Anterior cingulate cortex (tissue), 58 donors: ENCODE results near the gene ELOVL5.

Source experiments
- DNase-seq, 58 donors: peaks; one replicate each; lab custom pipeline; 2025; lab: John Stamatoyannopoulos, UW

ELOVL5 gene

DNA sequence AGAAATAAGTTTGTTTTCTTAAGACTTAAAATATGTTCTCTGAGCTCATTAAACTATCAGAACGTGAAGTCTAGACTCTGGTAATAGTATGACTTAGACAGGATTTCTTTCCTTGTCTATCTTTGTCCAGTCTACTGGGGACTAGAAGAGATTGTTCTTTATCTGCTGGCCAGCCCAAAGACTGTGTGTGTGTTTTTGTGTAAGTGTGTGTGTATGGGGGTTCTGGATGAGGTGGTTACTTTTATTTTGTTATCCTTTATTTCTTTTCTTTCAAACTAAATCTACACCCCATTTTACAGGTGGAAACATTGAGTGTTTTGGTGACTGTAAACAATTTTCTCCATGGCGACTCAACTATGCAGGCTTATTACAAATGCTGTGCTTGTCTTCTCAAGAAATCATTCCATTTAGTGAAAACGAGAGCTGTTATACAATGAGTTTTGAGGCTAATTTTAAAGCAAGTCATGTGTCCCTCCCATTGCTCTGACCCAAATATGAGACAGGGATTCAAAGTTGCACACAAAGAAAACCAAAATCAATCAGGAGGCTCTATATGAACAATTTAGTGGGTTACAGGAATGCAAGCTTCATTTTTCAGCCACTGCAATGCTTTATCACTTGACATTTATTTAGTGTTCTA is 97.6 kb downstream of the ELOVL5 start:
- DNase-seq: no peak

DNA sequence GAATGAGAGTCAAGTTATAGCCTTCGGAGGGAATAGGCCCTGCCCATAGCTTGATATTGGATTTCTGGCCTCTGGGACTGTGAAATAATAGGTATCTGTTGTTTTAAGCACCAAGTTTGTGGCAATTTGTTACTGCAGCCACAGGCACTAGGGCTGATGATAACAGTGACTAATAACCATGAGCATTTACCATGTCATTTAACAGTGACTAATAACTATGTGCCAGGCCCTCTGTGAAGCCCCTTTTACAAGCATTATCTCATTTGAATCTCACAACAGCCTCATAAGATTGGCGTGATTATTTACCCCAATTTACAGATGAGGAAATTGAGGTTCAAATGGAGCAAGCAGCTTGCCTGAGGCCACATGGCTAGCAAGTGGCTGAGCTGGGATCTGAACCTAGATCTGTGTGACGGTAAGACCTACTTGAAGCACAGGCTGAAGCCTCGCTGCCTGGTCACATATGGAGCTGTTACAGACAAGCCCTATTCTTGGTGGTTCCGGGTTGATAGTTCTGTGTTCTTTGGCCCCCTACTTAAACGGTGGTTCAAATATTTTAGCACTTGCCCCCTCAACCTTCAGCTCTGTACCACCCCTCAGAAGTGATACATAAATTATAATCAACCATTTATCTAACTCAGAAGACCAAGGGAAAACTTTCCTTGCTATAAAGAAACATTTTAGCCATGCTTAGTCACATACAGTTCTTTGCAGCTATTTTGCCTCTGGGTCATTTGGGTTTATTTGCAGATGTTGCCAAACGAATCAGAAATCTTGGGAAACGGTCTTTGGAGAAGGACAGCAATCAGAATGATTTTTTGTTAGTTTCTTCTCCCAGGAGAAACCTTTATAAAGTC is 98.3 kb downstream of the ELOVL5 start:
- no peak for DNase-seq

DNA sequence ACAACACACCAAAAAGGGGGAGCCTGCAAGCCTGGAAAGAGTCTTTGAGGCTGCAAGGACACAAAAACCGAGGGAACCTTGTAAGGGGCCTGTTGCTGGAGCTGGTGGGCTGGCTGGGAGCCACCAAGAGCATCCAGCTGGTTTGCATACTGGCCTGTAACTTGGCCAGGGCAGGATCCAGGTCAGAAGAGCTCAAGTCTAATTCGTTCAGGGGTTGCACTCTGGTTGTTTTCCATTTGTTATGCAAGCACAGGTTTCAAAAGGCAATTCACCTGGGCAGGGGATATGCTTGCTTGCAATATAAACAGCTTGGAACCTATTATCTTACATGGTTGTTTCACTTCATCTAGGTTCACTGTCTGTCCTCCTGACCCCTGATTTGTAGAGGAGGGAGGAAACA is 101.8 kb downstream of the ELOVL5 start:
- no peak for DNase-seq

DNA sequence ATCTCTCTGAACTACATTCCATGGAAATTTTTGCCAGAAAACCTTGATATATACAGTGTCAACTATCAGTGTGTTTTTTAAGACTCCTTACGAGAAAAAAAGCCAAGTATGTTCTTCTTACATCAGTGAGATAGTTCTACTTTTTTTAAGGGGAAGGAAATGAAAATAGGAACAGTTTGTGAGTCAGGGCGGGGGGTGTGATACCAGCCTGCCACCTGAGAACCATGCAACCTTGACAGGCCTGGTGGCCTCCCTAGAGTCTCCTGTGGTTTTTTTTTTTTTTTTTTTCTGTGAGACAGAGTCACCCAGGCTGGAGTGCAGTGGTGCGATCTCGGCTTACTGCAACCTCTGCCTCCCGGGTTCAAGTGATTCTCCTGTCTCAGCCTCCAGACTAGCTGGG is 103.8 kb downstream of the ELOVL5 start:
- DNase-seq: no peak

DNA sequence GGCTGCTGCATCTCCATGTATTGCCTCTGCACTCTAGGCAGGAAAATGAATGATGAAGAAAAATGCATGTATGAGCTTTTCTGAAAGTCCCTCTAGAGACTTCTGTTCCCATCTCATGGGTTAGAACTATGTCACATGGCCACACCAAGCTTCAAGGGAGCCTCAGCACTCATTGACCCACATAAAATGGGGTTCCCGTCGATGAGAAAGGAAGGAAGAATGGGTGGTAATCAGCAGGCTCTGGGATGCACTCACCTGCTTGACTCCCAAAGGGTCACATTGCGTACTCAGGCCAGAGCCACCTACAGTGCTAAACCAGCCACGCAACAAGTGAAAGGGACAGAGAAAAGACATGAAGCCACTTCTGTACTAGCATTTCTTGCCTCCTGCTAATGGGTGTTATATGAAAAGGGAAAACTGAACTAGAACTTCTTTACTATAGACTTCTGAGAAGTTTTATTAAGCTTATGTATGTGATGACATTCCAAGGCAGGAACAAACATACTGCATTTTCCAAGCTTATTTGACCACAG is 104.3 kb downstream of the ELOVL5 start:
- DNase-seq: no peak

DNA sequence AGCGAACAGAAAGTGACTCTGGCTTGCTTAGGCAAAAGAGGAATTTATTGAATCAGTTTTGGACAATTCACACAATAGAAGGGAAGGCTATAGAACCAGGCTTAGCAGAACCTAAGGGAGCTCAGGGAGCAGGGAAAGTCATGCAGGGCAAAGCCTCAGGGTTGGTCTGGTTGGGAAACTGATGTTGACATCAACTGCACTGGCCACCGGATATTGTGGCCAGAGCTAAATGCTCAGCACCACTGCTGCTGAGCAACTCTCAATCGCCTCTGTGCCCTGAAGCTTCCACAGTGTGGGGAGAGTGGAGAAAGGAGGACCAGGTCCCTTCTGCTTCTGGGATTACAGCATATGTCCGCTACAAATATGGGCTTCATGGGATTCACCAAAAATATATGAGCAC is 106.8 kb downstream of the ELOVL5 start:
- DNase-seq: peak in 1 of 58 donors; percentile 9

DNA sequence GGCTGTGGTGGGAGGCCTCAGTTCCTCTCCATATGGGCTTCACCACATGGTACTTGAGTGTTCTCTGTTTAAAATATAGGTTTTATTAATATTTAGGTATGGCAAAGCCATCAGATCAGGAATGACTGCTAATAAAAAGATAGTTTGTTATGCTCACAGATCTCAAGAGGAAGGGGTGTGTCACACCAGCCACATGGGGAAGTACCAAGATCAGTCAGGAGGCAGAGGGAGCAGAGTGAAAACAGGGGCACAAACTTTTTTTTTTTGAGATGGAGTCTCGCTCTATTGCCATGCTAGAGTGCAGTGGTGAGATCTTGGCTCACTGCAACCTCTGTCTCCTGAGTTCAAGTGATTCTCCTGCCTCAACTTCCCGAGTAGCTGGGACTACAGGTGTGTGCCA is 108.0 kb downstream of the ELOVL5 start:
- no peak for DNase-seq

DNA sequence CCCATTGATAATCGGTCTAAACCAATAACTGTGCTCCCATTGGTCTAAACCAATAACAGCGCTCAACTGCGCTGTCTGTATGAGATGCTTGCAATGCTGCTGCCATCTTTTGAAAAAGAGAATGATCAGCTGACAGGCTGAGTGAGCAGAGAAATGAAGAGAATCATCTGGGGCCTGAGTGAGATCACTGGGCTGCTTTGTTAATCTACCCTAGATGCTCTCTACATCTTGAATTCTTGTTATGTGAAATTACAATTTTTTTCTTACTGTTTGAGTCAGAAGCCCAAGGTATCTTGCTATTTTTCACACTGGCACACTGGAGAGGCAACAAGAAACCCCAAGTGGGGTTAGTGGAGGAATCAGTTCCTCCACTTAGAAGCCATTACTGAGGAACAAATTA is 108.6 kb downstream of the ELOVL5 start:
- DNase-seq: no peak

DNA sequence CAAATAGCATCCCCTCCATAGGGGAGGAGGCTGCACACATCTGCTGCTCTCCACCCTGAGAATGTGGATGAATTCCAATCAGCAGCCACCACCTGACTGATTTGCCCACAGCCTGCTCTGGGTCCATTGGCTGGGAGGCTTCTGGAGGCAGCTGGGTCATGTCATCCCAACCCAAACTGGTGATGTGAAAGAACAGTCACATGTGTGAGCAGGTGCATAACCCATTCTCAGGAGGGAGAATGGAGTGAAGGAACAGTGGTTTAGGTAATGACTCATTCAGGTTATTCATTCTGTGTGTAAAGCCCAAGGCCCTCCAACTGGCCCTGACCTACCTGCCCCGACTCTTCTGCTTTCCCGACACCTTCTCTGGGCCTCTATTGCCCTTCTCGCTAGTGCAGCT is 109.2 kb downstream of the ELOVL5 start:
- DNase-seq: no peak

DNA sequence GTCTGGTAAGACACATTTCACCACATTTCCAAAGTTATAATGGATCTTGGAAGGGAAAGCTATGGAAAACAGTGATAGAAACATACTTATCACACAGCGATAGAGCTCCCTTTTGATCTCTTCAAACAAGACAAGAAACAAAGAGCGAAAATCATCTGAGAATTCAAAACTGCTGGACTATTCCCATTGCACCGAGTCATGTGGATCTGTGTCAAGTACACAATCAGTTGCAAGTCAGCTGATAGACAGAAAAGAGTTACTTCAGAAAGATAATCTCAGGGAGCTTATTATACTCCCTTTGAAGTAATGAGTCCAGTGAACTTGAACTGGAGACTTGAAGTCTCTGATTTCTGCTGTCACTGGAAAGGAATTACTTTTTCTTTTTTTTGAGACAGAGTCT is 110.4 kb downstream of the ELOVL5 start:
- no peak for DNase-seq

DNA sequence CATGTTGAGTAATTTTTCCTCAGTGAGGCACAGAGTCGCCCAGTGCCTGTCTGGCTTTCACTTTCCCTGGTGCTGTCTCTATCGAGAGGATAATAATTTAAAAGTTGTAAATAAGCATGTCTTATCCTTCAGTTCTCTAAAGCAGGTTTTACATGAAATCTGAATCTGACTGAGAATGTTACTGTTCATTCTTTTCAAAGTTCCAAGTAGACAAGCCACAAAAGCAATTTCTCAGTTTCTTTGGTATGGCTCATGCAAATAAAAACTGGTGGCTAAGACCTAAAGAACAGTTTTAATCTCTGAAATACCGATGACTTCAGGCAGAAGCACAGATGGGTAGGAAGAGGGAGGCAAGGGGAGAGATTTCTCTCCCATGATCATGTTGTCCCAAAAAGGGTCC is 112.5 kb downstream of the ELOVL5 start:
- no peak for DNase-seq

DNA sequence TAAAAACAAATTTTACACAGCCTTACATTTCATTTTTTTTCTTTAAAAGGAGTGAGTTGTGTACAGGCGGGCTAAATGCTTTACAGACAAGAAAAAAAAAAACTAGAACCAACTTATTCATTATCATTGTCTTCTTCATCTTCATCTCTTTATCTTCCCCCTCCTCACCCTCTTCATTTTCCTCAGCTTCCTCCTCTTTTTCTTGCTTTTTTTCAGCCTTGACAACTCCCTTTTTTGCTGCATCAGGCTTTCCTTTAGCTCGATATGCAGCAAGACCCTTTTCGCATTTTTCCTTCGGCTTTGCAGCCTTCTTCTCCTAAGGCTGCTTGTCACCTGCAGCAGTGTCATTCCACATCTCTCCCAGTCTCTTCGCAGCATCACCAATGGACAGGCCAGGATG is 113.2 kb downstream of the ELOVL5 start:
- no peak for DNase-seq

DNA sequence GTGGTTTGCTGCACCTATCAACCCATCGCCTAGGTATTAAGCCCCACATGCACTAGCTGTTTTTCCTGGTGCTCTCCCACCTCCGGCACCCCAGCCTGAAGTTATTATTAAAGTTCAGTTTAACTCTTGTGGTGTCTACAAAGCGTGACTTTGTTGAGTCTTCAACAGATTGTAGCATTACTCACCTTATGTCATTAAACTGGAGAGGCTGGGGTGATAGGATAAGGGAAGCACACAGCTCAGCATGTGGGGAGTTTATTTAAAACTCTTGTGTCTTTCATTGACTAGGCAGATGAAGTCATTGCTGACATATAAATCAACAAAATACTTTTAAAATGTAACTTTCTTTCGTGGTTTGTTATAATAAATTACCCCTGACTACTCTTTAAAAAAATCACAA is 115.4 kb downstream of the ELOVL5 start:
- DNase-seq: no peak

DNA sequence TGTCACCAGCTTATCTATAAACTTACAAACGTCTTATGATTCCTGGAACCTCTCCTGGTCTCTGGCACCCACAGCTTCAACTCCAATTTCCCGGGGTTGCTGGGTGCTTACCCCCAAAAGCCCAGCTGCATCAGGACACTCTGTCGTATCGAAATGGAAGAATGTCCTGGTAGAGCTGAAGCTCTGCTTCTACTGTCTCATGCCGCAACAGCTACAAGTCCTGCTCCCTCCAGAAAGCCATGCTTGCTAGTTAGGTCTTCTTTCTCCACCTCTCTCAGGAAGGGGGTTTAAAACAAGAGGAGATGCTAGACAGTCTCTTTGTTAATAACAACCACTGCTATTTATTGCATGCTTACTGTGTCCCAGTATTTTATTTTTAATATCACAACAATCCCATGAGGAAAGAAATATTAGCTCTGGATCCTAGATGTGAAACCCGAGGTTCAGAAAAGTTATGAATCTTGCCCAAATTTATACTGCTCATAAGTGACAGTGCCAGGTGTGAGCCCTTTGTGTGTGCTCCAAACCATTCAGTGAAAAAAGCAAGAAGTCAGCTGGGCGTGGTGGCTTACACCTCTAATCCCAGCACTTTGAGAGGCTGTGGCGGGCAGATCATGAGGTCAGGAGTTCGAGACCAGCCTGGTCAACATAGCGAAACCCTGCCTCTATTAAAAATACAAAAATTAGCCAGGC is 117.8 kb downstream of the ELOVL5 start:
- DNase-seq: no peak

DNA sequence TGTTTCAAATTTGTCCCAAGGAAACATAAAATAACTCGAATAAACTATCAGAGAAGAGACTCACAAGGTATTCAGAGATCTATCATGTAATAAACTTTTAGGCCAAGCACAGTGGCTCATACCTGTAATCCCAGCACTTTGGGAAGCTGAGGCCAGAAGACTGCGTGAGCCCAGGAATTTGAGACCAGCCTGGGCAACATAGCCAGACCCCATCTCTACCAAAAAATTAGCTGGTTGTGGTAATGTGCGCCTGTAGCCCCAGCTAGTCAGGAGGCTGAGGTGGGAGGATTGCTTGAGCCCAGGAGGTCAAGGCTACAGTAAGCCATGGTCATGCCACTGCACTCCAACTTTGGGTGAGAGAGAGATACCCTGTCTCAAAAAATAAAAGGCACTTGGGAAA is 120.9 kb downstream of the ELOVL5 start:
- no peak for DNase-seq

DNA sequence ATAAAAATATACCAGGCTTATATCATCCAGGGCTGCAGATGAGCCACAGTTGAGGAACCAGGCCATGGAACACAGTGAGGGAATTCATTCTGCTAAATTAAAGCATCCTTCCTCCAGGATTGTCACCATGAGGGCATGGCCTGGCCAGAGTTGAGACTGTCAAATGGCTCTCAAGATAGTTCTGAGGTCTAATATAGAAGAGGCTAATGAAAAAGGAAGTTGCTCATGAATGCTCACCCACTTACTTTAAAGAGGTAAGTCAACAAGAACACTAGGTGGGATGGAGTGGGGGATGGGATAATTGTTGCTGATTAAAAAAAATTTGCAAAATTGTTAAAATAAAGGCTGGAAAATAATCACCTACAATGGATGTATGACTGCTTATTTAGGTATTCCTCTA is 128.1 kb downstream of the ELOVL5 start:
- DNase-seq: no peak
